Measurements from ENCODE around the gene SLC1A3. TPM values are rescaled to one million over a fixed set of nuclear protein-coding genes. Genes with fewer than 3 reads are reported as not detected.

SLC1A3 gene
- total RNA-seq, 1 experiment from 2014 or later: 9.6 TPM

DNA sequence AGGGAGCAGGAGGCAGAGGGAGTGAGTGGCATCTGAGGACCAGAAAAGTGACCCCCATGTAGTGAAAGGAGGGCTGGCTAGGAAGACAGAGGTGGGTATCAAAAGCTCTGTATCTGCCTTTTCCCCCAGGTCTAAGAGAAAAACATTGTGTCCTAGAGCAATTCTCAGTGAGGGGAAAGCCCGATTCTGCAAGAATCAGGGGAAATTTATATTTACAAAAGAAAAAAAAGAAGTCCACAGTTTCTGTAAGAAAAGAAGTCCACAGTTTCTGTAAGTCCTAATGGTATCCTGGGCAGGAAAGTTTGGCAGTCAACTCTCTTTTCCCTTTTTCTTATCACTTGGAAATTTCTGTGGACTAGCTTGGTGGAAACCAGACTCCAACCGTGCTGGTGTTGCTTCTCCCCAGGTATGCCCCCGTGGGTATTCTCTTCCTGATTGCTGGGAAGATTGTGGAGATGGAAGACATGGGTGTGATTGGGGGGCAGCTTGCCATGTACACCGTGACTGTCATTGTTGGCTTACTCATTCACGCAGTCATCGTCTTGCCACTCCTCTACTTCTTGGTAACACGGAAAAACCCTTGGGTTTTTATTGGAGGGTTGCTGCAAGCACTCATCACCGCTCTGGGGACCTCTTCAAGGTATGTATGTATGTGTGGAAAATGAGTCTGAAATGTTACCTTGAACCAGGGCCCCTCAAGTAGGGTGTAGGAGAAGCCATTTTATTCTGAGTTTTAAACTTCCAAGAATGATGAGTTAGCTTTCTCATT is 73.0 kb downstream of the SLC1A3 start:
- ChIA-PET POLR2A (interaction anchor here (0.5 to 1.3 kb wide), 4 partner anchors 11 to 345 kb away, joined by 3 to 5 read pairs (median 3); no protein-coding TSS in a partner anchor), CTCF (interaction anchor here (1.1 to 1.6 kb wide), 2 partner anchors 12 to 13 kb away, joined by 3 to 4 read pairs; no protein-coding TSS in a partner anchor)
- H3K27me3 Mint-ChIP-seq (ENCODE audit: insufficient read depth, unreplicated experiment): no peaks in the 10 kb centered on the region
- no peak for DNase-seq (ENCODE audit: unreplicated experiment)
- H3K27ac Mint-ChIP-seq (ENCODE audit: low read depth, unreplicated experiment): no peak overlapping the region
- TF ChIP-seq, protein P1, sequence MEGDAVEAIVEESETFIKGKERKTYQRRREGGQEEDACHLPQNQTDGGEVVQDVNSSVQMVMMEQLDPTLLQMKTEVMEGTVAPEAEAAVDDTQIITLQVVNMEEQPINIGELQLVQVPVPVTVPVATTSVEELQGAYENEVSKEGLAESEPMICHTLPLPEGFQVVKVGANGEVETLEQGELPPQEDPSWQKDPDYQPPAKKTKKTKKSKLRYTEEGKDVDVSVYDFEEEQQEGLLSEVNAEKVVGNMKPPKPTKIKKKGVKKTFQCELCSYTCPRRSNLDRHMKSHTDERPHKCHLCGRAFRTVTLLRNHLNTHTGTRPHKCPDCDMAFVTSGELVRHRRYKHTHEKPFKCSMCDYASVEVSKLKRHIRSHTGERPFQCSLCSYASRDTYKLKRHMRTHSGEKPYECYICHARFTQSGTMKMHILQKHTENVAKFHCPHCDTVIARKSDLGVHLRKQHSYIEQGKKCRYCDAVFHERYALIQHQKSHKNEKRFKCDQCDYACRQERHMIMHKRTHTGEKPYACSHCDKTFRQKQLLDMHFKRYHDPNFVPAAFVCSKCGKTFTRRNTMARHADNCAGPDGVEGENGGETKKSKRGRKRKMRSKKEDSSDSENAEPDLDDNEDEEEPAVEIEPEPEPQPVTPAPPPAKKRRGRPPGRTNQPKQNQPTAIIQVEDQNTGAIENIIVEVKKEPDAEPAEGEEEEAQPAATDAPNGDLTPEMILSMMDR (IDR thresholded peaks at IDR 0.05; ENCODE audit: unreplicated experiment): no peak
- no peaks in the 10 kb centered on the region for H3K36me3 Mint-ChIP-seq (ENCODE audit: insufficient read depth, unreplicated experiment)
- H3K4me1 Mint-ChIP-seq (ENCODE audit: insufficient read depth, unreplicated experiment): no peaks in the 10 kb centered on the region
- no peak overlapping the region for H3K4me3 Mint-ChIP-seq (ENCODE audit: unreplicated experiment)
- intact Hi-C loops (cut with micrococcal nuclease): no loop called here
- BruUV-seq (replicated peaks): no TSS peak
- no peaks in the 10 kb centered on the region for H3K9me3 Mint-ChIP-seq (ENCODE audit: unreplicated experiment)

DNA sequence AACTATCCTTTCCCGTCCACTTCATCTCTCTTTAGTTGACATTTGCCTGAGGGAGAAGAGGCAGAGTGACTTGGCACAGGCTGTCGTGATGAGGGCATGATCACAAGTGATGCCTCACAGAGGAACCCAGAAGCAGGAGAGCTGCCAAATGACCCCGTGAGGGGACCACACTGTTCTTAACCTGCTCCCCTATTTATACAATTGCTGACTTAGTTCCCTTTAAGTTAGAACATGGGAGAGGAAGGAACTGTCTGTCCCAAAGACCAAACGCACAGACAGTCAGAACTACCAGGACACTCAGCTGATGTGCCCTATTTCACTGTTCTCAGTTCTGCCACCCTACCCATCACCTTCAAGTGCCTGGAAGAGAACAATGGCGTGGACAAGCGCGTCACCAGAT is 73.7 kb downstream of the SLC1A3 start:
- intact Hi-C loops (cut with micrococcal nuclease): no loop called here
- H3K4me1 Mint-ChIP-seq (ENCODE audit: insufficient read depth, unreplicated experiment): no peaks in the 10 kb centered on the region
- TF ChIP-seq, protein P1 (IDR thresholded peaks at IDR 0.05; ENCODE audit: unreplicated experiment): no peak
- DNase-seq (ENCODE audit: unreplicated experiment): no peak
- H3K36me3 Mint-ChIP-seq (ENCODE audit: insufficient read depth, unreplicated experiment): no peaks in the 10 kb centered on the region
- no peak overlapping the region for H3K4me3 Mint-ChIP-seq (ENCODE audit: unreplicated experiment)
- ChIA-PET POLR2A (no interaction called here), CTCF (interaction anchor here (1.1 to 1.6 kb wide), 3 partner anchors 12 to 15 kb away, joined by 3 to 4 read pairs (median 3); no protein-coding TSS in a partner anchor)
- H3K27ac Mint-ChIP-seq (ENCODE audit: low read depth, unreplicated experiment): no peak overlapping the region
- no peaks in the 10 kb centered on the region for H3K9me3 Mint-ChIP-seq (ENCODE audit: unreplicated experiment)
- no peaks in the 10 kb centered on the region for H3K27me3 Mint-ChIP-seq (ENCODE audit: insufficient read depth, unreplicated experiment)
- BruUV-seq (replicated peaks): no TSS peak

DNA sequence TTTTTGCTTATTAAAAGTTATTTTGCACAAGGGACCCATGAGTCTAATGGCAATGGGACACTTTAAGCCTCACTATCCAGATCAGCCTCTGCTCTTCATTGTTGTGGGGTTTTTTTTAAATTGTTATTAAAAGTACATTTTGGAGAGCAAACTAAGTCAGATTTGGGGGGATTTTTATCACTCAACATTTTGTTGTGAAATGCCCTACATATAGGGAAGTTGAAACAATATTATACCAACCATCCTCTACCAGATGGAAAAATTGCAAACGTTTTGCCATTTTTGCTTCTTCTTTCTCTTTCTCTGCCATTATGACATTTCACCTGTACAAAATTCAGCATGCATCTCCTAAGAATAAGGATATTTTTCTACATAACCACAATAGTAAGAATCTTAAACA is 75.3 kb downstream of the SLC1A3 start:
- Mint-ChIP-seq H3K36me3 (ENCODE audit: insufficient read depth, unreplicated experiment) (no peaks in the 10 kb centered on the region), H3K4me3 (ENCODE audit: unreplicated experiment) (no peak overlapping the region), H3K4me1 (ENCODE audit: insufficient read depth, unreplicated experiment) (no peaks in the 10 kb centered on the region), H3K9me3 (ENCODE audit: unreplicated experiment) (no peaks in the 10 kb centered on the region), H3K27ac (ENCODE audit: low read depth, unreplicated experiment) (no peak overlapping the region), H3K27me3 (ENCODE audit: insufficient read depth, unreplicated experiment) (no peaks in the 10 kb centered on the region)
- TF ChIP-seq, protein P1 (IDR thresholded peaks at IDR 0.05; ENCODE audit: unreplicated experiment): no peak
- intact Hi-C loops (cut with micrococcal nuclease): no loop called here
- no peak for DNase-seq (ENCODE audit: unreplicated experiment)
- BruUV-seq (replicated peaks): no TSS peak
- ChIA-PET POLR2A (interaction anchor here (0.6 kb wide), 1 partner anchor 1991 kb away, joined by 3 read pairs; no protein-coding TSS in a partner anchor), CTCF (no interaction called here)

DNA sequence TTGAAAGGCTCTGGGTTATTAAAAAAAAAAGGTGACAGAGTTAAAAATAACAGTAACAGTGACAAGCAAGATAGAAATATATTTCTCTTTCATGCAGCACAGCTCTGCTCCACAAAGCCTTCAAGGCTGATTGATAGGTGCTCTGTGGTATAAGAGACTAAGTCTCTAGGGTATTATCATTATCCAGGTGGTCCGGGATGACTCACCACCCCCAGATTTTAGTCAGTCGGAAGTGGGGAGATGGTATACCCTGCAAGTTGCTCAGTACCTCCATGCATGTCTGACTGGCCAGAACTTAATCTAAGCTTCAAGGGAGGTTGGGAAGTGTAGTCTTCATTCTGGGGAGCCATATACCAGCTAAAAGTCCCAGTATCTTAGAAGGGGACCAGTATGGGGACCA is 76.1 kb downstream of the SLC1A3 start:
- CTCF ChIA-PET: no interaction called here
- no peaks in the 10 kb centered on the region for H3K27me3 Mint-ChIP-seq (ENCODE audit: insufficient read depth, unreplicated experiment)

More for the DNA sequence above, 76.1 kb downstream of the SLC1A3 start:
- intact Hi-C loops (cut with micrococcal nuclease): no loop called here
- Mint-ChIP-seq H3K36me3 (ENCODE audit: insufficient read depth, unreplicated experiment) (no peaks in the 10 kb centered on the region), H3K4me3 (ENCODE audit: unreplicated experiment) (no peak overlapping the region), H3K27ac (ENCODE audit: low read depth, unreplicated experiment) (no peak overlapping the region), H3K9me3 (ENCODE audit: unreplicated experiment) (no peaks in the 10 kb centered on the region), H3K4me1 (ENCODE audit: insufficient read depth, unreplicated experiment) (no peaks in the 10 kb centered on the region)
- TF ChIP-seq, protein P1 (IDR thresholded peaks at IDR 0.05; ENCODE audit: unreplicated experiment): no peak
- no peak for DNase-seq (ENCODE audit: unreplicated experiment)
- POLR2A ChIA-PET: interaction anchor here (0.5 to 0.7 kb wide), 2 partner anchors 10 to 48 kb away, joined by 3 to 4 read pairs; no protein-coding TSS in a partner anchor
- BruUV-seq (replicated peaks): no TSS peak
